PC-9 (cell line): ENCODE data around the gene PITRM1.

Experiments
- EZH2 ChIP-seq: fragments of 200-600 bp; sonication (generic); IDR thresholded peaks from 2 replicates; pipeline ENCODE4 v1.8.0; 2017; ENCODE audit warnings: antibody characterized with exemption, low read depth
- TF ChIP-seq, protein P1 (sequence below): fragments of 200-600 bp; sonication (generic); conservative IDR thresholded peaks from 2 replicates; pipeline ENCODE4 v1.6.1; 2017; ENCODE audit warnings: mixed run types, antibody characterized with exemption, mild to moderate bottlenecking, moderate library complexity

DNA sequence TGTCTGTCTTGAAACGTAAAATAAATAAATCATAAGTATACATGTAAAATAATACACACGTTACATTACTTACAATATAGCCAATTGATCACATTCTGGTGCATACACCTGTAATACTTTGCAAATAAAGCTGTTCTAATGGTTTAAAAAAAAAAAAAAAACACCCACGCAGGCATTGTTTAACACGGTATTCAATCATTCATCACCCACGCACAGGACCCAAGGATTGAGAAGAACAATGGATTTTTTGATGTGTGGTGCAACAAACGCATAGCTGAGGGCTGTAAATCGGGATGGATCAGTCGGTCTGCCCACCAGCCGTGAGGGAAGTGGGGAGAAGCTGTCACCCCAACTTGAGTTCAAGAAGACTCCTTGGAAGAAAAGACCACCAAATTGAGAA is 8.7 kb downstream of the PITRM1 start:
- TF ChIP-seq, protein P1, sequence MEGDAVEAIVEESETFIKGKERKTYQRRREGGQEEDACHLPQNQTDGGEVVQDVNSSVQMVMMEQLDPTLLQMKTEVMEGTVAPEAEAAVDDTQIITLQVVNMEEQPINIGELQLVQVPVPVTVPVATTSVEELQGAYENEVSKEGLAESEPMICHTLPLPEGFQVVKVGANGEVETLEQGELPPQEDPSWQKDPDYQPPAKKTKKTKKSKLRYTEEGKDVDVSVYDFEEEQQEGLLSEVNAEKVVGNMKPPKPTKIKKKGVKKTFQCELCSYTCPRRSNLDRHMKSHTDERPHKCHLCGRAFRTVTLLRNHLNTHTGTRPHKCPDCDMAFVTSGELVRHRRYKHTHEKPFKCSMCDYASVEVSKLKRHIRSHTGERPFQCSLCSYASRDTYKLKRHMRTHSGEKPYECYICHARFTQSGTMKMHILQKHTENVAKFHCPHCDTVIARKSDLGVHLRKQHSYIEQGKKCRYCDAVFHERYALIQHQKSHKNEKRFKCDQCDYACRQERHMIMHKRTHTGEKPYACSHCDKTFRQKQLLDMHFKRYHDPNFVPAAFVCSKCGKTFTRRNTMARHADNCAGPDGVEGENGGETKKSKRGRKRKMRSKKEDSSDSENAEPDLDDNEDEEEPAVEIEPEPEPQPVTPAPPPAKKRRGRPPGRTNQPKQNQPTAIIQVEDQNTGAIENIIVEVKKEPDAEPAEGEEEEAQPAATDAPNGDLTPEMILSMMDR = no peak
- no peak for TF ChIP-seq EZH2
